ENCODE data around the gene IFT80.
A peak's percentile ranks its signal among the peaks of the same experiment; 100 is the strongest.
"Not testable (repeated sequence)": the region's sequence is repeated elsewhere in the genome, so short reads cannot be mapped to it uniquely, and the experiment has no call there.

IFT80 gene

GRCh38 chr3:160280836-160281235 lies 118.2 kb downstream of the IFT80 start:
- DNase-seq (ENCODE audit: extremely low read depth in 1 of 2, low read depth in 1 of 2), result no peak

GRCh38 chr3:160279657-160280056 lies 119.4 kb downstream of the IFT80 start:
- DNase-seq (ENCODE audit: extremely low read depth in 1 of 2, low read depth in 1 of 2), result no peak

GRCh38 chr3:160278210-160278609 lies 120.8 kb downstream of the IFT80 start:
- DNase-seq (ENCODE audit: extremely low read depth in 1 of 2, low read depth in 1 of 2), result no peak

GRCh38 chr3:160265088-160265487 lies 133.9 kb downstream of the IFT80 start:
- DNase-seq (ENCODE audit: extremely low read depth in 1 of 2, low read depth in 1 of 2), result no peak

GRCh38 chr3:160260587-160261270 lies 138.3 kb downstream of the IFT80 start:
- DNase-seq (ENCODE audit: extremely low read depth in 1 of 2, low read depth in 1 of 2), result no peak

GRCh38 chr3:160259589-160259988 lies 139.4 kb downstream of the IFT80 start:
- no peak for DNase-seq (ENCODE audit: extremely low read depth in 1 of 2, low read depth in 1 of 2)

- DNase-seq (ENCODE audit: extremely low read depth in 1 of 2, low read depth in 1 of 2), result no peak
Observed at GRCh38 chr3:160257606-160258005, 141.4 kb downstream of the IFT80 start.

- DNase-seq (ENCODE audit: extremely low read depth in 1 of 2, low read depth in 1 of 2), result no peak
Observed at GRCh38 chr3:160253298-160253697, 145.7 kb downstream of the IFT80 start.

- no peak for DNase-seq (ENCODE audit: extremely low read depth in 1 of 2, low read depth in 1 of 2)
Observed at GRCh38 chr3:160247766-160248165, 151.3 kb downstream of the IFT80 start.

- DNase-seq (ENCODE audit: extremely low read depth in 1 of 2, low read depth in 1 of 2), result no peak
Observed at GRCh38 chr3:160245261-160245800, 153.7 kb downstream of the IFT80 start.

- not testable (repeated sequence) for DNase-seq (ENCODE audit: extremely low read depth in 1 of 2, low read depth in 1 of 2)
Observed at GRCh38 chr3:160240719-160241118, 158.3 kb downstream of the IFT80 start.

- no peak for DNase-seq (ENCODE audit: extremely low read depth in 1 of 2, low read depth in 1 of 2)
Observed at GRCh38 chr3:160232014-160232413, 167.0 kb downstream of the IFT80 start.

GRCh38 chr3:160227419-160227818 lies 171.6 kb downstream of the IFT80 start:
- DNase-seq (ENCODE audit: extremely low read depth in 1 of 2, low read depth in 1 of 2), result no peak

- DNase-seq (ENCODE audit: extremely low read depth in 1 of 2, low read depth in 1 of 2), result no peak
Observed at GRCh38 chr3:160226026-160226907, 172.8 kb downstream of the IFT80 start.

- DNase-seq (ENCODE audit: extremely low read depth in 1 of 2, low read depth in 1 of 2), result peak in 1 of 2 donors; percentile 28
Observed at GRCh38 chr3:160225176-160226025, 173.6 kb downstream of the IFT80 start, which contains the start of gene C3orf80. Gene C3orf80, plus strand, starts transcription at chr3:160225422. Its CDS starts 214 bp downstream, at chr3:160225636.

- no peak for DNase-seq (ENCODE audit: extremely low read depth in 1 of 2, low read depth in 1 of 2)
Observed at GRCh38 chr3:160224811-160225175, 174.2 kb downstream of the IFT80 start.

- DNase-seq (ENCODE audit: extremely low read depth in 1 of 2, low read depth in 1 of 2), result no peak
Observed at GRCh38 chr3:160224256-160224655, 174.8 kb downstream of the IFT80 start.

GRCh38 chr3:160221019-160221418 lies 178.0 kb downstream of the IFT80 start:
- no peak for DNase-seq (ENCODE audit: extremely low read depth in 1 of 2, low read depth in 1 of 2)

- no peak for DNase-seq (ENCODE audit: extremely low read depth in 1 of 2, low read depth in 1 of 2)
Observed at GRCh38 chr3:160220038-160220437, 179.0 kb downstream of the IFT80 start.

GRCh38 chr3:160218136-160218535 lies 180.9 kb downstream of the IFT80 start:
- DNase-seq (ENCODE audit: extremely low read depth in 1 of 2, low read depth in 1 of 2), result no peak

- DNase-seq (ENCODE audit: extremely low read depth in 1 of 2, low read depth in 1 of 2), result no peak
Observed at GRCh38 chr3:160217675-160218074, 181.3 kb downstream of the IFT80 start.

Measured in activated CD8-positive, alpha-beta memory T cell treated with anti-CD3 and anti-CD28 coated beads for 1 hour (primary cell).